Measurements from ENCODE around the gene B3GLCT. TPM values are rescaled to one million over a fixed set of nuclear protein-coding genes. Genes with fewer than 3 reads are reported as not detected.
A peak's percentile ranks its signal among the peaks of the same experiment; 100 is the strongest.
"Not testable (repeated sequence)": the region's sequence is repeated elsewhere in the genome, so short reads cannot be mapped to it uniquely, and the experiment has no call there.

The B3GLCT gene
- total RNA-seq, 2 experiments from 2014 or later, result 4.2 to 4.9 TPM

- no peak for DNase-seq
- no peaks in the 10 kb centered on the region for H3K9me3 Mint-ChIP-seq (ENCODE audit: low read depth)
- no peaks in the 10 kb centered on the region for H3K36me3 Mint-ChIP-seq
- H3K4me3 Mint-ChIP-seq, result no peak overlapping the region
- no peak for ATAC-seq
- peaks cover 14% of the 10 kb centered on the region for H3K4me1 Mint-ChIP-seq
- H3K27me3 Mint-ChIP-seq, result peaks cover 6% of the 10 kb centered on the region
- H3K27ac Mint-ChIP-seq, result no peak overlapping the region
- CTCF ChIA-PET, result no interaction called here
Observed at GRCh38 chr13:31198519-31198918, 1.3 kb upstream of the B3GLCT start.

- H3K4me1 Mint-ChIP-seq, result peaks cover 22% of the 10 kb centered on the region
- no peaks in the 10 kb centered on the region for H3K9me3 Mint-ChIP-seq (ENCODE audit: low read depth)
- CTCF ChIA-PET, result interaction anchor here (0.6 to 2.8 kb wide), 7 partner anchors 10 to 150 kb away, joined by 3 to 11 read pairs (median 4); partner anchors contain the start of gene HSPH1
- DNase-seq (no peak), ATAC-seq (peak; percentile 21)
- H3K4me3 Mint-ChIP-seq, result peak overlapping the region; percentile 77
- peaks cover 6% of the 10 kb centered on the region for H3K27me3 Mint-ChIP-seq
- H3K36me3 Mint-ChIP-seq, result no peaks in the 10 kb centered on the region
- peak overlapping the region; percentile 78 for H3K27ac Mint-ChIP-seq
Observed at GRCh38 chr13:31199527-31199848, 287 bp upstream of the B3GLCT start.

GRCh38 chr13:31200637-31200971 lies 829 bp downstream of the B3GLCT start:
- Mint-ChIP-seq H3K36me3 (no peaks in the 10 kb centered on the region), H3K4me1 (peaks cover 27% of the 10 kb centered on the region), H3K27ac (peak overlapping the region; percentile 68), H3K4me3 (peak overlapping the region; percentile 62), H3K27me3 (peaks cover 6% of the 10 kb centered on the region), H3K9me3 (ENCODE audit: low read depth) (no peaks in the 10 kb centered on the region)
- peak; percentile 35 for ATAC-seq
- CTCF ChIA-PET, result interaction anchor here (0.7 to 2.8 kb wide), 8 partner anchors 10 to 224 kb away, joined by 3 to 11 read pairs (median 3); partner anchors contain the start of gene HSPH1
- DNase-seq, result peak; percentile 51

- Mint-ChIP-seq H3K9me3 (ENCODE audit: low read depth) (no peaks in the 10 kb centered on the region), H3K27me3 (peaks cover 6% of the 10 kb centered on the region), H3K4me1 (peaks cover 27% of the 10 kb centered on the region), H3K4me3 (peak overlapping the region; percentile 62), H3K36me3 (no peaks in the 10 kb centered on the region), H3K27ac (peak overlapping the region; percentile 68)
- no peak for ATAC-seq
- no peak for DNase-seq
- CTCF ChIA-PET, result interaction anchor here (0.7 to 2.8 kb wide), 8 partner anchors 10 to 223 kb away, joined by 3 to 11 read pairs (median 4); partner anchors contain the start of gene HSPH1
Observed at GRCh38 chr13:31201341-31202031, 1.7 kb downstream of the B3GLCT start.

- Mint-ChIP-seq H3K36me3 (no peaks in the 10 kb centered on the region), H3K27ac (no peak overlapping the region), H3K4me3 (no peak overlapping the region), H3K4me1 (peaks cover 24% of the 10 kb centered on the region), H3K9me3 (ENCODE audit: low read depth) (no peaks in the 10 kb centered on the region), H3K27me3 (no peaks in the 10 kb centered on the region)
- CTCF ChIA-PET, result interaction anchor here (1.2 kb wide), 1 partner anchor 226 kb away, joined by 3 read pairs; no protein-coding TSS in a partner anchor
- no peak for ATAC-seq
- DNase-seq, result no peak
Observed at GRCh38 chr13:31204592-31204991, 4.8 kb downstream of the B3GLCT start.

- CTCF ChIA-PET, result no interaction called here
- H3K9me3 Mint-ChIP-seq (ENCODE audit: low read depth), result no peaks in the 10 kb centered on the region
- peaks cover 20% of the 10 kb centered on the region for H3K4me1 Mint-ChIP-seq
- no peak for DNase-seq
- no peaks in the 10 kb centered on the region for H3K36me3 Mint-ChIP-seq
- H3K4me3 Mint-ChIP-seq, result no peak overlapping the region
- no peak for ATAC-seq
- no peaks in the 10 kb centered on the region for H3K27me3 Mint-ChIP-seq
- no peak overlapping the region for H3K27ac Mint-ChIP-seq
Observed at GRCh38 chr13:31207661-31208552, 8.1 kb downstream of the B3GLCT start.

- Mint-ChIP-seq H3K4me3 (no peak overlapping the region), H3K4me1 (peaks cover 22% of the 10 kb centered on the region), H3K36me3 (no peaks in the 10 kb centered on the region), H3K9me3 (ENCODE audit: low read depth) (no peaks in the 10 kb centered on the region), H3K27ac (no peak overlapping the region), H3K27me3 (no peaks in the 10 kb centered on the region)
- no peak for ATAC-seq
- CTCF ChIA-PET, result no interaction called here
- no peak for DNase-seq
Observed at GRCh38 chr13:31208559-31209122, 8.9 kb downstream of the B3GLCT start.

GRCh38 chr13:31209172-31209840 lies 9.5 kb downstream of the B3GLCT start:
- CTCF ChIA-PET, result no interaction called here
- DNase-seq, result no peak
- no peaks in the 10 kb centered on the region for H3K27me3 Mint-ChIP-seq
- no peak overlapping the region for H3K4me3 Mint-ChIP-seq
- no peak overlapping the region for H3K27ac Mint-ChIP-seq
- ATAC-seq, result no peak
- H3K9me3 Mint-ChIP-seq (ENCODE audit: low read depth), result no peaks in the 10 kb centered on the region
- no peaks in the 10 kb centered on the region for H3K36me3 Mint-ChIP-seq
- H3K4me1 Mint-ChIP-seq, result peaks cover 21% of the 10 kb centered on the region

- Mint-ChIP-seq H3K27ac (no peak overlapping the region), H3K4me3 (no peak overlapping the region), H3K4me1 (peaks cover 20% of the 10 kb centered on the region), H3K27me3 (no peaks in the 10 kb centered on the region), H3K36me3 (no peaks in the 10 kb centered on the region), H3K9me3 (ENCODE audit: low read depth) (no peaks in the 10 kb centered on the region)
- CTCF ChIA-PET, result no interaction called here
- DNase-seq (no peak), ATAC-seq (no peak)
Observed at GRCh38 chr13:31209841-31210210, 10.1 kb downstream of the B3GLCT start.

GRCh38 chr13:31213651-31214289 lies 14.0 kb downstream of the B3GLCT start:
- peaks cover 18% of the 10 kb centered on the region for H3K4me1 Mint-ChIP-seq
- CTCF ChIA-PET, result no interaction called here
- H3K27me3 Mint-ChIP-seq, result no peaks in the 10 kb centered on the region
- no peaks in the 10 kb centered on the region for H3K36me3 Mint-ChIP-seq
- no peaks in the 10 kb centered on the region for H3K9me3 Mint-ChIP-seq (ENCODE audit: low read depth)
- ATAC-seq (no peak), DNase-seq (no peak)
- no peak overlapping the region for H3K4me3 Mint-ChIP-seq
- no peak overlapping the region for H3K27ac Mint-ChIP-seq

- peaks cover 17% of the 10 kb centered on the region for H3K4me1 Mint-ChIP-seq
- CTCF ChIA-PET, result no interaction called here
- H3K36me3 Mint-ChIP-seq, result no peaks in the 10 kb centered on the region
- H3K27ac Mint-ChIP-seq, result no peak overlapping the region
- H3K4me3 Mint-ChIP-seq, result no peak overlapping the region
- DNase-seq (no peak), ATAC-seq (no peak)
- no peaks in the 10 kb centered on the region for H3K9me3 Mint-ChIP-seq (ENCODE audit: low read depth)
- no peaks in the 10 kb centered on the region for H3K27me3 Mint-ChIP-seq
Observed at GRCh38 chr13:31214435-31214834, 14.7 kb downstream of the B3GLCT start.

- not testable (repeated sequence) for H3K4me3 Mint-ChIP-seq; ATAC-seq; DNase-seq; H3K27ac Mint-ChIP-seq; H3K9me3 Mint-ChIP-seq (ENCODE audit: low read depth); H3K36me3 Mint-ChIP-seq; H3K27me3 Mint-ChIP-seq
- H3K4me1 Mint-ChIP-seq, result peaks cover 11% of the 10 kb centered on the region
- CTCF ChIA-PET, result interaction anchor here (0.5 kb wide), 1 partner anchor 1303 kb away, joined by 3 read pairs; no protein-coding TSS in a partner anchor
Observed at GRCh38 chr13:31216916-31217315, 17.1 kb downstream of the B3GLCT start.

Data from activated CD8-positive, alpha-beta memory T cell treated with anti-CD3 and anti-CD28 coated beads, Interleukin-2, amount 10 ng/mL, durations not matched to agents 7 days and 5 days (primary cell).